Activated CD8-positive, alpha-beta T cell treated with anti-CD3 and anti-CD28 coated beads for 36 hours (primary cell): ENCODE measurements around the gene CFAP53. TPM values are rescaled to one million over a fixed set of nuclear protein-coding genes. Genes with fewer than 3 reads are reported as not detected.

Experiments
- ATAC-seq: fragments of 200-7000 bp; cut with Tn5 transposase; one replicate; pipeline ENCODE4 v1.10.0; 2021; ENCODE audit warnings: mild to moderate bottlenecking, moderate library complexity
- CTCF ChIA-PET: fragments of 350-600 bp; sonication (Branson Sonifier 250); formaldehyde crosslinking; loops from one replicate; lab custom pipeline; 2021; ENCODE audit warnings: antibody characterized with exemption; lab: Charles Lee
- POLR2A ChIA-PET: fragments of 350-600 bp; sonication (Branson Sonifier 250); formaldehyde crosslinking; loops from one replicate; lab custom pipeline; 2021; ENCODE audit warnings: antibody characterized with exemption; lab: Charles Lee
- DNase-seq: peaks from one replicate; pipeline ENCODE4 v3.0.0-alpha.2; 2020
- H3K27ac Mint-ChIP-seq: one replicate; pipeline ENCODE4 v1.8.0; 2021; ENCODE audit warnings: mild to moderate bottlenecking, mixed read lengths
- H3K27me3 Mint-ChIP-seq: one replicate; pipeline ENCODE4 v1.8.0; 2021; ENCODE audit warnings: mixed read lengths
- H3K36me3 Mint-ChIP-seq: one replicate; pipeline ENCODE4 v1.8.0; 2021; ENCODE audit warnings: low read depth, mixed read lengths
- H3K4me1 Mint-ChIP-seq: one replicate; pipeline ENCODE4 v1.8.0; 2021; ENCODE audit warnings: low read depth, mixed read lengths
- H3K4me3 Mint-ChIP-seq: one replicate; pipeline ENCODE4 v1.8.0; 2021; ENCODE audit warnings: mild to moderate bottlenecking, moderate library complexity, mixed read lengths
- H3K9me3 Mint-ChIP-seq: one replicate; pipeline ENCODE4 v1.8.0; 2021; ENCODE audit warnings: mixed read lengths
- CTCF ChIP-seq: fragments of 200-600 bp; IDR thresholded peaks from one replicate; pipeline ENCODE4 v1.8.0; 2022; ENCODE audit warnings: antibody characterized with exemption, mild to moderate bottlenecking
- intact Hi-C: fragments of 100-400 bp; cut with micrococcal nuclease; formaldehyde crosslinking; loops from one replicate; pipeline ENCODE4 v1.10.0; 2022
- total RNA-seq, 2 experiments: library from RNA; stranded (reverse); gene quantifications; one replicate each; pipeline ENCODE4 v1.2.3, GENCODE V29; 2021

CFAP53 gene
- total RNA-seq, 2 experiments from 2014 or later: 0.27 to 0.76 TPM

DNA sequence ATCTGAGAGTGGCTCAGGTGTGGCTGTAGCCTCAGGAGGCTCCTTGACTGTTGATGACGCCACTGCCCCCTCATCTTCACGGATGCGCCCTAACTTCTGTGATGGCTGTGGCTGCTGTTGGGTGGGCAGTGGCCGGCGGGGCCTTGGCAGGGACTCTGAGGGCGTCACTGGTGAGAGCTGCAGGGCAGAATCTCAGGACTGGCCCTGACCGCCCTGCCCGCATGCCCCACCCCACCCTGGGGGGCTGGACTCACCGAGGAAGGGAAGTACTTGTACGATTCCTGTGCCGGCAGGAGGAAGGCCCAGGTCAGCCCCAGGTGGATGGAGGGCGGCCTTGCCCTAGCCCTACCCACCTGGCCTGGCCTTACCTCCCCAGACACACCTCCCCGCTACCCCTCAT is 18.8 kb upstream of the CFAP53 start:
- H3K4me3 Mint-ChIP-seq: peak overlapping the region; percentile 21
- H3K27me3 Mint-ChIP-seq: no peaks in the 10 kb centered on the region
- peaks cover 54% of the 10 kb centered on the region for H3K36me3 Mint-ChIP-seq
- no peak overlapping the region for H3K27ac Mint-ChIP-seq
- TF ChIP-seq CTCF: no peak
- intact Hi-C loops: no loop called here
- H3K4me1 Mint-ChIP-seq: peaks cover 46% of the 10 kb centered on the region
- H3K9me3 Mint-ChIP-seq: no peaks in the 10 kb centered on the region
- POLR2A ChIA-PET: no interaction called here
- CTCF ChIA-PET: no interaction called here
- ATAC-seq (no peak), DNase-seq (no peak)

GRCh38 chr18:50284255-50284885 is 18.1 kb upstream of the CFAP53 start:
- ATAC-seq (no peak), DNase-seq (no peak)
- TF ChIP-seq CTCF: no peak
- Mint-ChIP-seq H3K36me3 (peaks cover 56% of the 10 kb centered on the region), H3K4me3 (no peak overlapping the region), H3K4me1 (peaks cover 49% of the 10 kb centered on the region), H3K27ac (no peak overlapping the region), H3K9me3 (no peaks in the 10 kb centered on the region), H3K27me3 (no peaks in the 10 kb centered on the region)
- ChIA-PET CTCF (no interaction called here), POLR2A (no interaction called here)
- intact Hi-C loops: no loop called here

DNA sequence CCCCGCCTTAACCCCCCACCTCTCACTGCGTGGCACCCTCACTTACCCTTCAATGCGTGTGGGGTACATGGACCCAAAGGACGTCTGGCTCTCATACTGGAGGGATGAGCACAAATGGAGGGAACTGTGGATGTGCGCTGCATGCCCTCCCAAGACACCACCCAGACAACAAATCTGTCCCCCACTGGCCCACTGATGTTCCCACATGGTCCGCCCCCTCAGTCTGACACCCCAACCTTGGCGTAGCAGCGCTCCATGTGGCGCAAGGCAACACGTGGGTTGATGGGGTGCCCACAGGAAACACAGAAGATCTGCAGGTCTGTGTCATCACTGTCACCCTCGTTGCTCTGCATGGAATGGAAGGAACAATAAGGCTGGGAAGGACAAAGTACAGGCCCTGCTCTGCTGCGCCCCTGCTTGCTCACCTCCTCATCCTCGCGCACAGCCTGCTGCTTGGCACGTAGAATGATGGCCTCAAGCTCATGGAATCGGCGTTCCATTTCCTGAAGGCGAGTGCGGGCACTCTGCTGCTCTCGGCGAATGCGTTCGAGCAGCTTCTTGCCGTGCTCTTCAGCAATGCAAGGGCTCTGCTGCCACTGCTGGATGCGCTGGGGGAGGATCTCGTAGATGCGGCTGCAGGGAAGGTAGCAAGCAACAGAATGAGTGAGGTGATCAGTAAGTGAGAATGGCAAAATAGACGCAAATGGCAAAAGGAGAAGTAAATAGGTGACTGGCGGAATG is 17.3 kb upstream of the CFAP53 start:
- ATAC-seq: no peak
- ChIA-PET POLR2A (interaction anchor here (3.4 kb wide), 1 partner anchor 13 kb away, joined by 32 read pairs; no protein-coding TSS in a partner anchor), CTCF (interaction anchor here (1.2 kb wide), 1 partner anchor 74 kb away, joined by 5 read pairs; no protein-coding TSS in a partner anchor)
- no peak for TF ChIP-seq CTCF
- Mint-ChIP-seq H3K27ac (peak overlapping the region; percentile 38), H3K36me3 (peaks cover 61% of the 10 kb centered on the region), H3K4me3 (peak overlapping the region; percentile 26), H3K27me3 (no peaks in the 10 kb centered on the region), H3K9me3 (no peaks in the 10 kb centered on the region), H3K4me1 (peaks cover 52% of the 10 kb centered on the region)
- DNase-seq: peak; percentile 23
- intact Hi-C loops: no loop called here

DNA sequence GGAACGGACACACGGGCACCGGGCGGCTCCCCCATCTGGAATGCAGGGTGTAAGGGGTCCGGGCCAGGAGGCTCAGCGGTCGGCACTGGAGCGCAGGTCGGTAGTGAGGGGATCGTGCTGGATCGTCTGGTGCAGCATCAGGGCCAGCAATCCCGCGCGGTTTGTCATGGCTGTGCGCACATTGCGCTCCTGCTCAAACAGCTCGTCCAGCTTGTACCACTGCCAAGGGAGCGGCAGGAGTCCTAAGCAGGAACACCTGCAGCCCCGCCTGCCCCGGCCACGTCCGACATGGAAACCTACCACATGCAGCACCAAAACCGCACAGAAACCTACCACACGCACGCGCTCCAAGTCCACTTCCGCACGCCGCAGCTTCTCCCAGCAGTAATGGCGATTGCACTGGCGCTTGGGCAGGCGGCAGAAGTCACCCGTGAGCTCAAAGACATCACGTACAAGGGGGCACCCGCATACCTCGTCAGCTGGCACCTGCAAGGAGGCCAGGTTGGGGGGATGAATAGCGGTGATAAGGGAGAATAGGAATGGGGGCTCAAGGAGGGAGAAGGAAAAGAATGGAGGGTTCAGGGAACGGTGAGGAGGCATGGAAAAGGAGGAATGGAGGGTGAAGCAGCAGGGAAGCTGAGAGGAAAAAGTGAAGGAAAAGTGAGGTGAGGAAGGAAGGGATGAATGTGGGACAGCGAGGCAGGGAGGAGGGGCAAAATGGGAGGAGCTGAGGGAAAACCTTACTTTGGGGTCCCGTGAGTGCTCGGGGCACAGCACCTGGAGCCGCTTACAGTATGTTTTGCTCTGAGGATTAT is 16.4 kb upstream of the CFAP53 start:
- ChIA-PET CTCF (interaction anchor here (1.2 to 2.4 kb wide), 3 partner anchors 14 to 75 kb away, joined by 3 to 12 read pairs (median 5); no protein-coding TSS in a partner anchor), POLR2A (interaction anchor here (1.4 to 3.4 kb wide), 2 partner anchors 13 to 596 kb away, joined by 3 to 32 read pairs; partner anchors contain the start of gene ME2)
- Mint-ChIP-seq H3K4me1 (peaks cover 53% of the 10 kb centered on the region), H3K4me3 (peak overlapping the region; percentile 91), H3K27ac (peak overlapping the region; percentile 59), H3K36me3 (peaks cover 61% of the 10 kb centered on the region), H3K27me3 (no peaks in the 10 kb centered on the region), H3K9me3 (no peaks in the 10 kb centered on the region)
- DNase-seq: no peak
- no peak for ATAC-seq
- TF ChIP-seq CTCF: no peak
- intact Hi-C loops: no loop called here
